ENCODE results near the gene PPP1R36.

PPP1R36 gene

GRCh38 chr14:64541261-64541971 is 8.3 kb upstream of the PPP1R36 start:
- TF ChIP-seq GATA3 (IDR thresholded peaks at IDR 0.05; ENCODE audit: low read depth, low read length) (no peak), GATA2 (IDR thresholded peaks at IDR 0.05; ENCODE audit: low read depth, low read length) (no peak)

- TF ChIP-seq GATA3 (IDR thresholded peaks at IDR 0.05; ENCODE audit: low read depth, low read length): no peak
- TF ChIP-seq GATA2 (IDR thresholded peaks at IDR 0.05; ENCODE audit: low read depth, low read length): no peak
Observed at GRCh38 chr14:64541972-64542835, 7.6 kb upstream of the PPP1R36 start.

- TF ChIP-seq GATA2 (IDR thresholded peaks at IDR 0.05; ENCODE audit: low read depth, low read length) (no peak), GATA3 (IDR thresholded peaks at IDR 0.05; ENCODE audit: low read depth, low read length) (no peak)
Observed at GRCh38 chr14:64542836-64543201, 6.9 kb upstream of the PPP1R36 start.

GRCh38 chr14:64544607-64545312 is 5.0 kb upstream of the PPP1R36 start:
- TF ChIP-seq GATA2 (IDR thresholded peaks at IDR 0.05; ENCODE audit: low read depth, low read length) (no peak), GATA3 (IDR thresholded peaks at IDR 0.05; ENCODE audit: low read depth, low read length) (no peak)

DNA sequence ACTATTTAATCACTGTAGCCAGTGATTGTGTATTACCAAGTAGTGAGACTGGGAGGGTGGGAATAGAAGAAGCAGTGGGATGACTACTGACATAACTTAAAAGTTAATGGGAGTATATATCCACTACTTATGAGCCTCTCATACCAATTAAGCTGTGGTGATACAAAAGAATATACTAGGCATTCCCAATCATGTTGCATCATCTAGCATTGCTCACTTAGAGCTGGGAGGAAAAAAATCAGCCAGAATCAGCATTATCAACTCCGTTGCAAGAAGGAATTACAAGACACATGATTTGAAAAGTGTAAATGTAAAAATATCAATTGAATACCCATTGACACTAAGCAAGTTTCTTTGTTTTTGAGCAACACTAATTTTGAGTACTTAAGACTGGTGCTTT is 745 bp upstream of the PPP1R36 start:
- TF ChIP-seq GATA2 (IDR thresholded peaks at IDR 0.05; ENCODE audit: low read depth, low read length): no peak
- no peak for TF ChIP-seq GATA3 (IDR thresholded peaks at IDR 0.05; ENCODE audit: low read depth, low read length)

GRCh38 chr14:64550621-64551333 is 1.0 kb downstream of the PPP1R36 start:
- TF ChIP-seq GATA3 (IDR thresholded peaks at IDR 0.05; ENCODE audit: low read depth, low read length) (no peak), GATA2 (IDR thresholded peaks at IDR 0.05; ENCODE audit: low read depth, low read length) (no peak)

- TF ChIP-seq GATA3 (IDR thresholded peaks at IDR 0.05; ENCODE audit: low read depth, low read length) (no peak), GATA2 (IDR thresholded peaks at IDR 0.05; ENCODE audit: low read depth, low read length) (no peak)
Observed at GRCh38 chr14:64554556-64554955, 4.8 kb downstream of the PPP1R36 start.

GRCh38 chr14:64556526-64556925 is 6.8 kb downstream of the PPP1R36 start:
- TF ChIP-seq GATA2 (IDR thresholded peaks at IDR 0.05; ENCODE audit: low read depth, low read length): no peak
- no peak for TF ChIP-seq GATA3 (IDR thresholded peaks at IDR 0.05; ENCODE audit: low read depth, low read length)

DNA sequence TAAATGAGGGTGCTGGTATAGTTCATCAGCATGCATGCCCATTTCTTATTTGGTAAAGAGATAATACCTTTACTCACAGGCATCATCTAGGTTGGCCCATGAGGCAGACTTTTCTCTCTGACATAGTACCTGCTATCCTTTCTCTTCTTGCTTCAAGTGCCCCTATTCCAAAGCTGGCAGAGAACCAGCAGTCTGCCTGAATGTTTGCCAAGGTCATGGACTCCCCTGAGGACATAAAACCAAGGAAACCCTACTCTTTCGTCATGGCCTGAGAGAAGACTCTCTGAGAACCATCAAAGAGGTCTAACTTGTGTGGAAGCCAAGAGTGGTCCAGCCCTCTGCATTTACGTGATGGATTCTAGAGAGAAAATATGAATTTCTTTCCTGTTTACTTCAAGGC is 11.9 kb downstream of the PPP1R36 start:
- TF ChIP-seq GATA3 (IDR thresholded peaks at IDR 0.05; ENCODE audit: low read depth, low read length) (no peak), GATA2 (IDR thresholded peaks at IDR 0.05; ENCODE audit: low read depth, low read length) (no peak)

DNA sequence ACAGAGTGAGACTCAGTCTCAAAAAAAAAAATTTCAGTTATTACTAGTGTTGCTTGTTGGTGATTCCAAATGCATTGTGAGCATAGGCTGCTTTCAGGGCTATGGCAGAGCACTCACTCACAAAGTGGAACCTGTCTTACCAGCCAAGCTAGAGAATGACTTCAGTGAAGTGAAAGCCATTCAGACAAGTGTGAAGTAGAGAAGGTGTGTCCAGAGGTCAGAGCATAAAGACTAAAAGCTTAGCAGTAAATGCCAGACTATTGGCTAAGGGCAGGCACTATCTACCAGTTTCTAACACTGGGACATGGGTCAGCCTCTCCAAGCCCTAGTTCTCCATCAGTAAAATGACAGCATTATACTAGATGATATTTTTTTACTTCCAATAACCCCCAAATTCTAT is 12.7 kb downstream of the PPP1R36 start:
- no peak for TF ChIP-seq GATA2 (IDR thresholded peaks at IDR 0.05; ENCODE audit: low read depth, low read length)
- no peak for TF ChIP-seq GATA3 (IDR thresholded peaks at IDR 0.05; ENCODE audit: low read depth, low read length)

- TF ChIP-seq GATA2 (IDR thresholded peaks at IDR 0.05; ENCODE audit: low read depth, low read length): no peak
- no peak for TF ChIP-seq GATA3 (IDR thresholded peaks at IDR 0.05; ENCODE audit: low read depth, low read length)
Observed at GRCh38 chr14:64563696-64564095, 13.9 kb downstream of the PPP1R36 start.

GRCh38 chr14:64566651-64567122 is 16.9 kb downstream of the PPP1R36 start:
- TF ChIP-seq GATA2 (IDR thresholded peaks at IDR 0.05; ENCODE audit: low read depth, low read length) (no peak), GATA3 (IDR thresholded peaks at IDR 0.05; ENCODE audit: low read depth, low read length) (no peak)

DNA sequence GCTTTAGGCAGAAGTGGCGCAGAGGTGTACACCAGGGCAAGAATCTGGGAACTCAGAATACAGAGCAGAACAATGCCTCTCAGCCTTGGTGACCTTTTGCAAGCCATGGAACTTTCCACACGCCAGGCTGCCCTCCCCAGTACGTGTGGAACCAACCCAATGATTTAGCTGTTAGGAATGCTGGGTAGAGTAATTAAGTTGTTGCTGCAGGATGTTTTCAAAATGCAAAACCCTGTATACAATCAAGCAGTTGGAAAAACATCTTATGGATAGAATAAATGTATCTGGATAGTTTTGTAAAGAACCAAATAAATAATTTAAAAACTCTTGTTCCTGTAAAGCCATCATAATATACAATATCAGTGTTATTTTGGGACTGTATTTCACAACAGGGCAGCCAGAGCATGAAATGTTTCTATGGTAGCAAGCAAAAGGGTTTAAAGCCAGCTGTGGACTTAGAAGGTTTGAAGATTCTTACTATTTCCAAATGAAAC is 19.4 kb downstream of the PPP1R36 start:
- TF ChIP-seq GATA2 (IDR thresholded peaks at IDR 0.05; ENCODE audit: low read depth, low read length) (no peak), GATA3 (IDR thresholded peaks at IDR 0.05; ENCODE audit: low read depth, low read length) (no peak)
